ENCODE measurements around the gene AKAP13. TPM values are rescaled to one million over a fixed set of nuclear protein-coding genes. Genes with fewer than 3 reads are reported as not detected.

AKAP13 gene
- total and polyA plus RNA-seq, 2 of the 8 experiments (the other 6 are each of a cell fraction or from before 2014, with no cell fraction given) = 14.0 to 46.2 TPM

DNA sequence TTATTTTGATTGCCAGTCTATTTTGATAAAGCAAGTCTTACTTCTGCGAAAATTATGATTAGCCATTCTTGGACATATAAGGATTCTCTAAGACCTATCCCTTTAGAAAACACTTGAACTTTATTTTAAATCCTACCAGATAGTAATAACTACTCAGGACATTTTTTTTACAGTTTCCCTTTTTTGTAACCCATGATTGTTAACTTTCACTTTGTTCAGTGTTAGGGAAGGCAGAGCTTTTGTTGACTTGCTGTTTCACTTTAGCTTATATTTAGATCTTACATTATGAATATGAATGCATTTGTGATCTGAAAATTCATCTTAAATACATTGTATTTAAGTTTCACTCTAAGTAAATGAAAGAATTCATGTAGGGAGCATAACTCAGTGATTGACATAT is 167.0 kb downstream of the AKAP13 start:
- Histone ChIP-seq H3K36me3 (ENCODE audit: control insufficient read depth in 2 of 4, insufficient read depth in 4 of 4, low read length in 3 of 4) (no peaks in the 10 kb centered on the region; a peak in 1 of 8 replicates), H3K27ac (ENCODE audit: low read depth, low read length) (no peak overlapping the region), H3K23me2 (ENCODE audit: low read depth, low read length) (no peaks in the 10 kb centered on the region), H4K8ac (ENCODE audit: extremely low read depth, insufficient read depth, low read length) (no peak overlapping the region), H2BK15ac (ENCODE audit: low read length) (no peak overlapping the region), H4K91ac (replicated peaks; ENCODE audit: insufficient read length, low read length) (no peak overlapping the region), H3K4me1 (replicated peaks in 1 of 4; ENCODE audit: control insufficient read depth in 3 of 4, insufficient read depth in 4 of 4, low read length in 3 of 4) (peaks cover 0 to 4% (median 1%) of the 10 kb centered on the region in 4 experiments; a peak in 1 of 7 replicates), H3K18ac (ENCODE audit: extremely low read depth, low read length) (no peak overlapping the region), H3K14ac (ENCODE audit: insufficient read length) (no peak overlapping the region), H3K4me2 (ENCODE audit: insufficient read depth in 1 of 2, low read depth in 2 of 2, low read length in 2 of 2) (no peak overlapping the region), H4K20me1 (replicated peaks in 1 of 2; ENCODE audit: control insufficient read depth in 1 of 2, insufficient read depth in 2 of 2, low read length in 2 of 2) (peaks cover 0 to 3% of the 10 kb centered on the region in 2 experiments), H3K9ac (replicated peaks in 1 of 4; ENCODE audit: extremely low read depth in 1 of 4, low read depth in 3 of 4, low read length in 3 of 4) (no peak overlapping the region), H2BK120ac (replicated peaks; ENCODE audit: low read depth, low read length) (no peak overlapping the region), H3K4ac (replicated peaks; ENCODE audit: insufficient read length, low read depth, low read length) (no peak overlapping the region), H3K79me2 (ENCODE audit: control insufficient read depth in 1 of 2, insufficient read depth in 2 of 2, low read length in 2 of 2) (no peaks in the 10 kb centered on the region), H4K5ac (ENCODE audit: insufficient read length, low read depth, low read length) (no peak overlapping the region), H3K4me3 (ENCODE audit: extremely low read depth in 1 of 4, insufficient read depth in 2 of 4, low read depth in 3 of 4, low read length in 4 of 4) (no peak overlapping the region), H3K79me1 (ENCODE audit: low read depth, low read length) (0 out of 2 replicates have a peak, but pooled peaks cover 3% of the 10 kb centered on the region), H3K56ac (replicated peaks; ENCODE audit: insufficient read length, low read depth, low read length) (no peak overlapping the region), H3K23ac (ENCODE audit: insufficient read length) (no peak overlapping the region), H2BK5ac (ENCODE audit: low read depth, low read length) (no peak overlapping the region), H2AFZ (ENCODE audit: low read length) (no peak overlapping the region), H3K9me3 (ENCODE audit: insufficient read depth in 2 of 2, low read depth in 1 of 2, low read length in 1 of 2) (no peaks in the 10 kb centered on the region), H2BK20ac (ENCODE audit: low read length) (no peak overlapping the region), H2BK12ac (ENCODE audit: low read depth, low read length) (no peak overlapping the region), H2AK5ac (ENCODE audit: low read depth, low read length) (no peak overlapping the region), H3K27me3 (replicated peaks in 1 of 4; ENCODE audit: control insufficient read depth in 3 of 4, extremely low read depth in 1 of 4, insufficient read depth in 3 of 4, low read length in 3 of 4) (no peaks in the 10 kb centered on the region)
- DNase-seq (ENCODE audit: low read depth in 1 of 2, low spot score in 2 of 2) = no peak
- POLR2A ChIA-PET (ENCODE audit: partially characterized antibody) = no interaction called here
- 92% methylated on average over 1 of the region's 1 CpG; no CpG with 5 or more reads in 1 of the 2 experiments for WGBS, 2 experiments (ENCODE audit: extremely low coverage in 1 of 2, insufficient coverage in 1 of 2, insufficient read length in 1 of 2, insufficient replicate concordance in 2 of 2, low coverage in 1 of 2, low lambda C conversion rate in 2 of 2, missing lambda C conversion rate in 1 of 2)
- FAIRE-seq = no peak
- CTCF ChIA-PET (ENCODE audit: partially characterized antibody) = no interaction called here
- TF ChIP-seq EGR1 (IDR thresholded peaks at IDR 0.05; ENCODE audit: borderline replicate concordance, low read depth, low read length) (no peak), POLR2AphosphoS5 (IDR thresholded peaks at IDR 0.05; ENCODE audit: low read depth, low read length) (no peak), TBP (IDR thresholded peaks at IDR 0.05; ENCODE audit: low read depth, low read length) (no peak), EP300 (IDR thresholded peaks at IDR 0.05; ENCODE audit: borderline replicate concordance in 1 of 2, low read depth in 2 of 2, low read length in 2 of 2) (no peak), CEBPB (IDR thresholded peaks at IDR 0.05; ENCODE audit: low read depth, low read length) (no peak), HDAC2 (IDR thresholded peaks at IDR 0.05; ENCODE audit: borderline replicate concordance in 1 of 2, low read depth in 2 of 2, low read length in 2 of 2) (no peak), BCL11A (IDR thresholded peaks at IDR 0.05; ENCODE audit: low read depth in 2 of 2, low read length in 2 of 2) (no peak), SP1 (IDR thresholded peaks at IDR 0.05; ENCODE audit: low read depth, low read length) (no peak), KDM1A (IDR thresholded peaks at IDR 0.05; ENCODE audit: borderline replicate concordance, low read length) (no peak), CTBP2 (IDR thresholded peaks at IDR 0.05; ENCODE audit: borderline replicate concordance, insufficient read depth, insufficient read length, low read length) (no peak), GABPA (IDR thresholded peaks at IDR 0.05; ENCODE audit: borderline replicate concordance, insufficient read depth, low read length) (no peak), POU5F1 (IDR thresholded peaks at IDR 0.05; ENCODE audit: low read depth, low read length) (no peak), FOSL1 (IDR thresholded peaks at IDR 0.05; ENCODE audit: insufficient read depth, low read depth, low read length) (no peak), SIX5 (IDR thresholded peaks at IDR 0.05; ENCODE audit: low read depth, low read length) (no peak), BRCA1 (IDR thresholded peaks at IDR 0.05; ENCODE audit: low read depth, low read length) (no peak)

All from H1 (cell line).